GM19467 (cell line): ENCODE results near the gene LHFPL3.
"Not testable (repeated sequence)": the region's sequence is repeated elsewhere in the genome, so short reads cannot be mapped to it uniquely, and the experiment has no call there.

Source experiments
- ATAC-seq: cut with Tn5 transposase; IDR thresholded peaks from one replicate; pipeline ENCODE4 v1.9.1; 2021; ENCODE audit warnings: mild to moderate bottlenecking, moderate library complexity; ENCODE audit not compliant: unreplicated experiment

The LHFPL3 gene

DNA sequence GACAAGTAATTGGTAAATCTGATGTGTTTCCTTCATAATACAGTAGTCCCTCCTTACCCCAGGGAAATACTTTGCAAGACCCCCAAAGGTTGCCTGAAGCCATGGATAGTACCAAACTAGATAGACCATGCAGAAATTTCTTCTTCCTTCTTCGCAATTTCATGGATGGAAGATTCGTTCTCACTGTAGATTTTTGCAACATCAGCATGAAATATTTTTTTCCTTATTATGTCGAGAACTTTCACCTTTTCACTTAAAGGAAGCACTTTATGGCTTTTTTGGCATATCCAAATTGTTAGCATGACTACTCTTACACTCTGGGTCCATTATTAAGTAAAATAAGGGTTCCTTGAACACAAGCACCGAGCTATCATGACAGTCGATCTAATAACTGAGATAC is 333.2 kb downstream of the LHFPL3 start:
- no peak for ATAC-seq

DNA sequence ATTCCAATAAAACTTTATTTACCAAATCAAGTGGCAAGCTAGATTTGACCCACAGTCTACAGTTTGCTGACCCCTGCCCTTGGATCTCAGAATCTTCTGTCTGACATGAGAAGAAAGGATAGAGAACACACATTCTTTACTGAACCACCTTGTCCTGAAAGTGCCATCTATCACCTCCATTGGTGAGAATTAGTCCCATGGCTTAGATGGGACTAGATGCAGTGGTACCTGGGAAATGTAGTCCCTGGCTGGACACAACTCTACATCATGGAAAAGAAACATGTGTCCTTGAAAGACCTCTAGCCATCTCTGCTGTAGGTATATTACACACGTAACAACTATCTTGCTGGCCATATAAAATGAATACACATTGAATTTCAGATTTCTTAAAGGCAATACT is 336.2 kb downstream of the LHFPL3 start:
- ATAC-seq = no peak

DNA sequence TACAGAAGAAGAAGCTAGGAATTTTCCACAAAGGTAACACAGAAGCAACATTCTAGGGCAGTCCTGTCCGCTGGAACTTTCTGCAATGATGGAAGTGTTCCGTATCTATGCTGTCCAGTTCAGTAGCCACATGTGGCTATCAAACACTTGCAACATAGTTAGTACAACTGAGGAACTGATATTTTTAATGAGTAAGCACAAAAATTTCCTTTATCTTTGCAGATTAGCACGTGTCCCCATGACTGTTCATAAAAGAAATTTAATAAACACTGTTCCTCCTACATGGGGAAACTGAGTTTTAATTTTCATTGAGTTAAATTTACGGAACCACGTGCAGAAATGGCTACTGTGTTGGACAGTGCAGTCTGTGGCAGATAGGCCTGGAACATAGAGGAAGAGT is 349.2 kb downstream of the LHFPL3 start:
- ATAC-seq = no peak

DNA sequence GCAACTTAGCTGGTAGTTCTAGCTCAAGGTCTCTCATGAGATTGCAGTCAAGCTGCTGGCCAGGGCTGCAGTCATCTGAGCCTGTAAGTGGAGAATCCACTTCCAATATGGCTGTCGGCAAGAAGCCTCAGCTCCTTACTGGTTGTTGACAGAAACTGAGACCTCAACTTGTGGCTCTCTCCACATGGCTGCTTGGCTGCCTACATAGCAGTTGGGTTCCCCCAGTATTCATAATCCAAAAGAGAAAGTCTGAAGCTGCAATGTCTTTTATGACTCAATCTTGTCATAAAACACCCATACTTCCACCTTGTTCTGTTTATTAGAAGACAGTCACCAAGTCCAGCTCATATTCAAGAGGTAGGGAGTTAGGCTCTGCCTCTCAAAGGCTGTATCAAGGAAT is 350.7 kb downstream of the LHFPL3 start:
- ATAC-seq = no peak

DNA sequence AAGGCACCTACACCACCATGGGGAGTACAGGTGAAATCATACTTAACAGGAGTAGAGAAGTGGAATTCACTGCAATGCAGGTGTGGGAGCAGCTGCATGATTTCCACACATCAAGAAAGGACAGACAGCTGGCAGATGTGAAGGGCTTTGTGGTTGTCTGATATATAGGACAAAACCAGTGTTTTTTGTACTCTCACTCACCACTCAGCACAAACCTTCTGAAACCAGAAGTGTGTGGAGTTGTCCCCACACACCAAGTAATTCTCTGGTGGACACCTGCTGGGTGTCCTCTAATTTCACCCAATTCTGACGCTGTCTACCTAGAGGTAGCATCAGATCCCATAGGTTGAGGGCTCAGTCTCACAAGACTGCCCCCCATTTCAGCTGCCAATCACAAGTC is 357.9 kb downstream of the LHFPL3 start:
- ATAC-seq = no peak

DNA sequence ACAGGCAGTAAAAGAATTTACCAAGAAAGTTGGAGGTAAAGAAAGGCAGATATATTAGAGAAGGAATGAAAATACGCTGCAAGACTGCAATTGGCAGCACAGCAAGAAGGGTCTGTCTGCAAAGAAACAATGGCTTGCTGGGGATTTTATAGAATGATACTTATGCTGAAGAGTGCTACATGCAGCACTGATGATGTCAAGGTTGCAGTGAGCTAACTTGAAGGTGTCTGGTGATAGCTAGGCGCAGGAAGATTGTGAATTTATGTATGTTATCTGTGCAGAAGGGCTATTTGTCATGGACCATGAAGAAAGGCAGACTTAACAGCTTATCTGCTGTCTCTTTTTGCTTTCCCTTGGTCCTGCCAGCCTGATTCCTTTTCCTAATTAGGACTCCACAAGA is 366.3 kb downstream of the LHFPL3 start:
- ATAC-seq = no peak

DNA sequence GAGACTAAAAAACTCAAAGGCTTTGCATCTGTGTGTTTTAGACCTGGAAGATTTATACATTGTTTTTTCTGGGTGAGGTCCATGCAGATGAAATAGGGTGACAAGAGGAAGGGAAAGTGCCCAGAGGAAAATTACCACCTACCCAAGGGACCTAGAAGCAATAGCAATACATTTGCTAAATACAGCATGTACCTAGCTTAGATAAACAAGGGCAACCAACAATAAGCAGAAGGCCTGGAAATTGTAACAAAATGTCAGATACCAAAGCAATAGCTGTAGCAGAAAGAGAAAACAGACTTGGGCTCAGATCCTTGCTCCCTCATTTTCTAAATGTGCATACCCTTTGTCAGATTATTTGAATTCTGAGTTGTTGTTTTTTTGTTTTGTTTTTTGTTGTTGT is 367.2 kb downstream of the LHFPL3 start:
- no peak for ATAC-seq

DNA sequence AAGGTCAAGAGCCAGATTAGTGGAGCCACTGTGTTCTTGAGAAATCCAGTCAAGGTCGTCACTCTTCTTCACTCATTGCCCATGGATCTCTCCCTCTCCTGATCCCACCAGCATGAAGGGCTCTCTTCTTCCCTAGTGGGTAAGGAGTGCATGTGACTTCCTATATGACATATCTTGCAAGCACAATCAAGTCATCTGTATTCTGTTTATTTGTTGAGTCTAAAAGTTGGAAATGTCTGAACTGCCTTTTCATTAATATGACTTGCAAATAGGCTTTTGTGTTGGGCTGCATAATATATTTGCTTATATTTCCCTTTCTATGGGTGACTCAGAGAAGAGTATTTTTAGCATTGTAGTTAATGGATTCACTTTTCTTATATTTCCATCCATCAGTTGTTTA is 371.9 kb downstream of the LHFPL3 start:
- ATAC-seq = no peak

DNA sequence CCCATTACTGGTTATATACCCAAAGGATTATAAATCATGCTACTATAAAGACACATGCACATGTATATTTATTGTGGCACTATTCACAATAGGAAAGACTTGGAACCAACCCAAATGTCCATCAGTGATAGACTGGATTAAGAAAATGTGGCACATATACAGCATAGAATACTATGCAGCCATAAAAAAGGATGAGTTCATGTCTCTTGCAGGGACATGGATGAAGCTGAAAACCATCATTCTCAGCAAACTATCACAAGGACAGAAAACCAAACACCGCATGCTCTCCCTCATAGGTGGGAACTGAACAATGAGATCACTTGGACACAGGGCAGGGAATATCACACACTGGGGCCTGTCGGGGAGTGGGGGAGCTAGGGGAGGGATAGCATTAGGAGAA is 392.6 kb downstream of the LHFPL3 start:
- not testable (repeated sequence) for ATAC-seq

DNA sequence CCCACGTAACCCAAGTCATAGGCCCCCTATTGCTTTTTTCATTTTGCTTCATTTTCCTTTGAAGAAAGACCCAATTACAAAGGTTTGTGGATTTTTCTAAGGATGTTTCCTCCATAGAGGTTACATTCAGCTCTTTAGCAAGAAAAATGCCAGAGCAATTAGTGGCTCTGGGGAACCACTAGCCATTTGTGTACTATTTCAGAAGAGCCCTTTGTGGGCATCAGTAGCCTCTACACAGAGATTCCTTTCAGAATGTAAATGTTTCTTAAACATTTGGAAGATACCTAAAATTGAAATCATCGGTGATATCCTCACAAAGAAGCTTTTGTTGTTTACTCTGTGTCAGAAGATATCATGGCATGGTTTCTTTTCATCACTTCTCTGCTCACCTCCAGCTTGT is 394.6 kb downstream of the LHFPL3 start:
- ATAC-seq = no peak

DNA sequence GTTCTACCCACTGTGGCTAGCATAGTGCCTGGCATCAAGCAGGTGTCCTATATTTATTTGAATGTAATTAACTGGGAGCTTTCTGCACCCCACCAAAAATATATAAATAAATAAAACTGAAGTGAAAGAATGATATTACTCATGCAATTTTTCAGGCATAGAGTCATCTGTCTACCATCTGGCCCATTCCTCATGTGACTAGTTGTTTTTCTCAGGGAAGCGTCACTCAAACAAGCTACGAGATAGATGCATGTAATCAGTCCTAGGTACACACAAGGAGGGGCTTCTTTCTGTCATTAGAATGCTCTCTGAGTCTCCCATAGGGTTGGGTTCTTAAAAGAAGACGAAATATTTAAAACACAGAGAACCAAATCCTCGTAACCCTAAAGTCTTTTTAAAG is 430.1 kb downstream of the LHFPL3 start:
- no peak for ATAC-seq

DNA sequence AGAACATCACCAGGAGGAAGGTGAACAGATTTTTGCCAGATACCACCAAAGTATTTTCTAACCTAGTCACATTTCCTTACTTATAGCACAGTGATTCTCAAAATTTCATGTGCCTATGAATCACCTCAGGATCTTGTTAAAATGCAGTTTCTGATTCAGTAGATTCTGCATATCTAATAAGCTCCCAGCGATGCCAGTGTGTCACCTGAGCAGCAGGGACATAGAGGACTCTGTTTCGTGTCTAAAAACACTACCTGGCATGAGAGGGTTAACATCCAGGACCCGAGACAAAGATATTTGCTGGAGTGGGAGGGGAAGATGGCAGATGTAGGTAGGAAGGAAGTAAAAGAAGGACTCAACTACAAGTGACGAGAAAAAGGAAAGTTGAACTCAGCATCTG is 433.5 kb downstream of the LHFPL3 start:
- no peak for ATAC-seq

DNA sequence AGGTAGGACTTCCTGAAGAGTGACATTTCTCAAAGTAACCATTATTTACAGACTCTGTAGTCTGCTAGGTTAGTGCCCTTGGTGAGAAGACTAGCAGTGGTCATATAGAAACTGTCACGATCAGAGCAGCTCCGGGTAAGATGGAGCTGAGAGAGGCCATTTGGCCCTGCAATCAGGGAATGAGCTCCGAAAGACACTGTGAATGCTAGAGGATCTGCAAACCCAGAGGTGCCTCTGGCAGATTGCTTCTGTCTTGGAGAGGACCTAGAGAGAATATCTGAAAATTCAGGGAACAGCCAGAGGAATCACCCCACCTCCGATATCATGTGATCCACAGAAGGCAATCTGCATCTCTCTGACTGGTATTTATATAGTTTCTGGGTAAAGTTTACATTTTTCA is 438.7 kb downstream of the LHFPL3 start:
- no peak for ATAC-seq

DNA sequence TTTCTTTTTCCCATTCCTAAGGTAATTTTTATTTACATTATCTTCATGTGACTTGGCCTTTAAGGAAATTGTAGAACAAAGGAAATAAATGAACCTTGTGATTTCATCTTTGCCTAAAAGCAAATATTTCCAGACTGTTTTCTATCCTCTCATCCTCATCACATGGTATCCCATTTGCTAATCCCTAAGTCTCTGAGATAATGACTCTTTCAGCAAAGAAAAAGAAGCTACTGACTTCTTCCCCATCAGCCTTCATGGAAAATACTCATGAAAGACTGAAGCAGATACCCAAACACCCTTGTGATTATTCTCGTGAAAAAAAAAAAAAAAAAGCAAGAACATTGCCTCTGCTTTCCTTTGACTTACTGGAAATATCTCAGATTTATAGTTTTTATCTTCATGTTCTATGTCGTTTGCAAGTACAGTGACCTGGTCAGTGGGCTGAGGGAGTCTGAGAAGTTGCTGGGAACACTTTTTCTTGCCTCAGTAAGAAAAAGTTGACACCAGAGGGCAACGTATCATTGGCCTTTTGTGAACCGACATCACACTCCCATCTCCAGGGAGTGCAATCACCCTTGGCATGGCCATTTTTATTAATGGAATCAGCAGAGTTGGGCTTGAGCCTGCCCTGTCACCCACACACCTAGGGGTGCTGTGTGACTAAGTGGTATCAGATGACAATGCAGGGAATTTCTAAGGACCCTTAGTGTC is 439.6 kb downstream of the LHFPL3 start:
- no peak for ATAC-seq

DNA sequence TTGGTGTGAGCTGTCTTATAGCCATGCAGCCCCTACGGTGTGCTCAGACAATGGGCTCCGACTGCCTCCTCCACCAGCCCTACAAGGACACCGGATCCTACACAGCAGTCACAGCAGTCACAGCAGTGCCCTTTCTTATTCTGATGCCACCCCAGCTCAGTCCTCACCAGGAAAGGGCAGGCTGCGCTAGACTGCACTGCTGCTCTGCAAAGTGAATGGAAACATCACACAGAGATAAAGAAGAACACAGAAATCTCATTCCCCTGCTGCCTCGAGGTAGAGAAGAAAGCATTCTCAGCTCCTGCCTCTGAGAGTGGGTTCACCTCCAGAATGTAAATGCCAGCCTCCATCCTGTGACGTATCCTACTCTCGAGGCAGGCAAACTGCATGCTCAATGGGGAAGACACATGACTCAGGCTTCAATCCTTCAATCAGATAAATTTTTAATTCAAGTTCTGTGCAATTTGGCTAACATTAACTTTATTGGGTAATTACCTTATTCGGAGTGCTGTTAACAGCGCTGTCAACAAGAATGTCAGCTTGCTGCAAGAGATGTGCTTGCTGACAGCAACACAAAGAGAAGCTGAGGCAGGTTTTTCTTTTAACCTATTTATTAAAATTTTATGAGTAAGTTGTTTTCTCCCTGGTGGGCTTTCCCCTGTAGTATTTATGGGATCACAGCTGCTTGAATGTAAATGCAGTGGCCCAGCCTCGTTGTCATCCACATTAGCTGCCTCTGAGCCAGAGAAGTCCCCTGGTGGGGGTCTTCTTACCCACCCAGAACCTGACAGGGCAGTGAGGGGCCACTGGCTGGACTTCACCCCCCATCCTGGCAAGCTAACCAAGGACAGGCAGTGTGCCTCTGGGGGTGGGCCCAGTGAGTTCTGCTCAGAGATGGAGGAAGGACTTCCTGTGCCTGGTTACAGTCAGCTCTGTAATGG is 444.3 kb downstream of the LHFPL3 start:
- ATAC-seq = no peak

DNA sequence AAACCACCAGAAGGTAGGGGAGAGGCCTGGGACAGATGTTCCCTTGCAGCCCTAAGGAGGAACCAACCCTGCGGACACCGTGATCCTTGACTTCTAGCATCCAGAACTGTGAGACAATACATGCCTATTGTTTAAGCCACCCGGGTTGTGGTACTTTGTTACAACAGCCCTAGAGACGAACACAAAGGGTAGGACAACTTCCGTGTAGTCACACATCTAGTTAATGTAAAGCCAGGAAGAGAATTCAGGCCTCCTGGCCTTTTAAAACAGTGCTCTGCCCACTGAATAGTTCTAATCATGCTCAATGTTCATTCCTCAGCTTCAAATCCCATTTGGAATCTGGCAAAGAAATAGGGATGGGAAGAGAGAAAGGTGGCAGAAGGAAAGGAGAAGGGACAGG is 445.4 kb downstream of the LHFPL3 start:
- ATAC-seq = no peak

DNA sequence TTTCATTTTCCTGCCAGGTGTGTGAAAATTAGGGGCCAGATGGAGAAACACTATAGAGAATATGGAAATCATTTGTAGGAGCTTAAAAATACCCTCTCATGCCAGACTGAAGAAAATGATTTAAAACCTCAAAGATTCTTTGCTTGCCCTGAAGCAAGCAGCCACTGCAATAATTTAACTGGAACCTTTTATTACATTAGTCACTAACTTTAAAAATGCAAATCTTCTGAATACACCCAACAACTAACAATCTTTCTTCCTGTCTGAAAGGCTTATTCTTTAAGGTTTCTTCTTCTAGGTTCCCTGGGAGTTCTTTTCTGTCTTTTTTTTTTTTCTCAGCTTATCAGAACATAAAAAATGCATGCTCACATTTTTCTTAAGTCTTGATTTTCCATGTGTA is 447.1 kb downstream of the LHFPL3 start:
- no peak for ATAC-seq

DNA sequence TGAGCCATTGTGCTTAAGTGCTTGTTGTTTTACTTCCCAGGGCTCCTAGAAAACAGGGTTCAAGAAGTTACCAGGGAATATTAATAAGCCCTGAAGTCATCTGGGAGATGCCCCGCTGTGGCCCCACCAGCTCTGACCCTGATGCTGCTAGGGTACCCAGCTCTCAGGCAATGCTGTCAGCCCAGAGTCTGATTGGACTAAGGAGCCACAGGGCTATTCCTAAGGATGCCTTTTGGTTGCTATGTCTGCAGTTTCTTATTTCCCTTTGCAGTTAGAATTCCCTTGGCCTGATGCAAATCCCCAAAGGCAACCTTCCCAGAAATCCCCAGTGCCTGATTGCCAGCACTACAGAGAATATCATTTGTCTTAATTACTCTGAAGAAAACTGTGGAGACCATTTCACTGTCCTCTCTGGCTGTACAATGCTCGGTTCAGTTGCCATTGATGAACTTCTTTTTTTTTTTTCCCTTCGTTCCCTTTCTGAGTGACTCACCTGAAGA is 448.9 kb downstream of the LHFPL3 start:
- no peak for ATAC-seq

DNA sequence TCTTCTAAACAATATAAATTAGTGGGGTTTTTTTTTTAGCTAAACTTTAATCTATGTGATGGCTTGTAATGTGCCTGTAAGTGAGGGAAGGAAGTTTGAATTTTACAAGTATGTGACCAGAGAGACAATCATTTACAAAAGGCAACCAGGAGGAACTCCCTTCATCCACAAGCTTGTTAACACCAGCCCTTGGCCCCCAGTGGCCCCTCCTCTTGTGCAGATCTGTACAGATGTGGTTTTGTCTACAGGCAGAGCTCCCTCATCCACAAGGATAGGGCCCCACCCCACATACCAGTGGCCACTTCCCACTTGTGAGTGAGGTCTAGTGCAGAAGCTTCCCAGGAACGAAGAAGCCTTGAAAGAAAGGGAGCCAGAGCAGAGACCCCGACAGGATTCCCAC is 451.5 kb downstream of the LHFPL3 start:
- ATAC-seq = peak; percentile 50

DNA sequence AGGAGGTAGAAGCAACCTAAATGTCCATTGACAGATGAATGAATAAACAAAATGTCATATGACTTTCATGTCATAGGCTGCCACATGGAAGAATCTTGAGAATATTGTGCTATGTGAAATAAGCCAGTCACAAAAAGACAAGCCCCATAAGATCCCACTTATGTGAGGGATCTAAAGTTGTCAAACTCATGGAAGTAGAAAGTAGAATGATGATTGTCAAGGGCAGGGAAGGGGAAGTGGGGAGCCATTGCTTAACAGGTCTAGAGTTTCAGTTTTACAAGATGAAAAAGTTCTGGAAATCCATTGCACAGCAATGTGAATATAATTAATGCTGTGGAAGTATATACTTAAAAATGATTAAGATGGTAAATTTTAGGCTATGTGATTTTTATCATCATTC is 456.3 kb downstream of the LHFPL3 start:
- ATAC-seq = no peak

DNA sequence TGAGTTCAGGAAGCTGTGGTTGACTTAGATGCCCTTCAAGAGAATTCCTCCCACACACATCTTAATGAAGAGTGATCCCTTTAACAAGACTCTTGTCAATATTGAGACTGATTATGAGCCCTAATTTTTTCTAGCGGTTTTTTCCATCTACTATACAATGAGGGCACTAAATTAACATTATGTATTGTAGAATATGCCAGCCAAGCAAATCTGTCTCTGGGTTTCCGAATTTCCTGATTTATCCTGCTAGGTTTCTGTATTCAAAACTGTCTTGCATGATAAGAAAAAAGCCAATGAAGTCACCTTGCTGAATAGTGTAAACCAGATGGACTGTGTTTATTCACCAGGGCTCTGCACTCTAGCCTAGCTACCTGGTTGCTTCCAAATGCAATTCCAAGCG is 461.4 kb downstream of the LHFPL3 start:
- ATAC-seq = no peak

DNA sequence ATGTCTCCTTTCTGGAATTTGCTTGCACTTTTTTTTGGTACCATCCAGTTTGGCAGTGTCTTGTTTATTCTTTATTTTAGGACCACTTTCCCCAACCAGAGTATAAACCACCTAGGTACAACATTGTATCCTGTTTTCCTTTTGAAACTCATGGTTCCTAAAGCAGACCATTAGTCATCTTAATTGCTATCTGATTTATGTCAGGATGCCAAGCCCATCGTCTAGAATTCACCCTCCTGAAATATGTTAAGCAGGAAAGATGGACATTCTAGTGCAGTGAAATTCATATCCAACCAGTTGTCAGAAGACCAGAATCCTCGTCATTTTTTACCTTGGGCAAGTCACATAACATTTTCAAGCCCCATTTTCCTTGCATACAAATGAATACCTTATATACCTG is 462.0 kb downstream of the LHFPL3 start:
- no peak for ATAC-seq
